HG03095 (cell line): ENCODE measurements around the gene SMC6.

Experiments
- ATAC-seq: cut with Tn5 transposase; IDR thresholded peaks from one replicate; pipeline ENCODE4 v1.9.1; 2021; ENCODE audit warnings: moderate library complexity; ENCODE audit not compliant: unreplicated experiment

SMC6 gene

GRCh38 chr2:17652681-17653394 is 100.8 kb downstream of the SMC6 start:
- ATAC-seq: no peak

- ATAC-seq: no peak
Measured at GRCh38 chr2:17649026-17649425, 104.6 kb downstream of the SMC6 start.

- no peak for ATAC-seq
Measured at GRCh38 chr2:17648581-17648980, 105.0 kb downstream of the SMC6 start.

- no peak for ATAC-seq
Measured at GRCh38 chr2:17646838-17647701, 106.5 kb downstream of the SMC6 start.

GRCh38 chr2:17646081-17646554 is 107.5 kb downstream of the SMC6 start:
- peak; percentile 80 for ATAC-seq

GRCh38 chr2:17644997-17645720 is 108.5 kb downstream of the SMC6 start:
- ATAC-seq: no peak

- no peak for ATAC-seq
Measured at GRCh38 chr2:17643031-17643615, 110.5 kb downstream of the SMC6 start.

- ATAC-seq: no peak
Measured at GRCh38 chr2:17640406-17640805, 113.2 kb downstream of the SMC6 start.

- no peak for ATAC-seq
Measured at GRCh38 chr2:17638196-17638743, 115.3 kb downstream of the SMC6 start.

GRCh38 chr2:17637131-17637906 is 116.3 kb downstream of the SMC6 start:
- ATAC-seq: no peak

GRCh38 chr2:17636257-17636656 is 117.4 kb downstream of the SMC6 start:
- ATAC-seq: no peak

GRCh38 chr2:17634997-17635396 is 118.6 kb downstream of the SMC6 start:
- no peak for ATAC-seq

GRCh38 chr2:17630089-17630488 is 123.5 kb downstream of the SMC6 start:
- ATAC-seq: no peak

GRCh38 chr2:17628349-17629261 is 125.0 kb downstream of the SMC6 start:
- ATAC-seq: peak; percentile 52

- ATAC-seq: no peak
Measured at GRCh38 chr2:17627434-17627833, 126.2 kb downstream of the SMC6 start.

GRCh38 chr2:17626986-17627385 is 126.6 kb downstream of the SMC6 start:
- no peak for ATAC-seq

GRCh38 chr2:17625446-17625845 is 128.2 kb downstream of the SMC6 start:
- no peak for ATAC-seq

- ATAC-seq: no peak
Measured at GRCh38 chr2:17621781-17622180, 131.8 kb downstream of the SMC6 start.

- ATAC-seq: no peak
Measured at GRCh38 chr2:17620841-17621240, 132.8 kb downstream of the SMC6 start.
